HepG2 (cell line): ENCODE data around the gene HP1BP3. TPM values are rescaled to one million over a fixed set of nuclear protein-coding genes. Genes with fewer than 3 reads are reported as not detected.
A peak's percentile ranks its signal among the peaks of the same experiment; 100 is the strongest.

Experiments
- CBX5 ChIP-seq: sonication (generic); formaldehyde crosslinking; IDR thresholded peaks from 2 replicates; pipeline ENCODE4 v1.4.0; 2020; ENCODE audit warnings: missing genetic modification reagents, borderline replicate concordance
- FOSL1 ChIP-seq: sonication (generic); formaldehyde crosslinking; IDR thresholded peaks from 2 replicates; pipeline ENCODE4 v1.9.0; 2021; ENCODE audit warnings: missing genetic modification reagents, borderline replicate concordance
- HMGXB3 ChIP-seq: sonication (generic); formaldehyde crosslinking; IDR thresholded peaks from 2 replicates; pipeline ENCODE4 v1.4.0; 2020; ENCODE audit warnings: missing genetic modification reagents, borderline replicate concordance
- MED13 ChIP-seq: sonication (generic); formaldehyde crosslinking; IDR thresholded peaks from 2 replicates; pipeline ENCODE4 v1.5.0; 2020; ENCODE audit warnings: missing genetic modification reagents
- NCOA2 ChIP-seq: sonication (generic); formaldehyde crosslinking; IDR thresholded peaks from 2 replicates; pipeline ENCODE4 v1.8.0; 2022; ENCODE audit warnings: inconsistent platforms
- POLR2AphosphoS5 ChIP-seq: IDR thresholded peaks from 2 replicates; pipeline ENCODE4 v1.6.1; 2012; ENCODE audit warnings: low read depth, low read length
- PTBP1 ChIP-seq: fragments of 200-400 bp; formaldehyde crosslinking; IDR thresholded peaks from 2 replicates; pipeline ENCODE4 v1.6.1; 2018; ENCODE audit warnings: low read length, low read depth; ENCODE audit not compliant: poor library complexity, severe bottlenecking
- REL ChIP-seq: sonication (generic); formaldehyde crosslinking; conservative IDR thresholded peaks from 2 replicates; pipeline ENCODE4 v1.8.0; 2022; ENCODE audit warnings: mild to moderate bottlenecking, missing genetic modification reagents, moderate library complexity
- SNAPC2 ChIP-seq: sonication (generic); formaldehyde crosslinking; IDR thresholded peaks from 2 replicates; pipeline ENCODE4 v1.8.1; 2022; ENCODE audit warnings: mild to moderate bottlenecking, missing genetic modification reagents
- TFAP4 ChIP-seq: sonication (generic); IDR thresholded peaks from 2 replicates; pipeline ENCODE4 v1.6.1; 2016; ENCODE audit warnings: low read depth, borderline replicate concordance
- TFE3 ChIP-seq: IDR thresholded peaks from 2 replicates; pipeline ENCODE4 v1.6.1; 2016
- ZBTB2 ChIP-seq: sonication (generic); formaldehyde crosslinking; IDR thresholded peaks from 2 replicates; pipeline ENCODE4 v1.8.0; 2022; ENCODE audit warnings: low read depth, missing genetic modification reagents
- ZNF276 ChIP-seq: sonication (generic); formaldehyde crosslinking; IDR thresholded peaks from 2 replicates; pipeline ENCODE4 v1.4.0; 2020; ENCODE audit warnings: mild to moderate bottlenecking, low read depth, missing genetic modification reagents
- ZNF33A ChIP-seq: sonication (generic); formaldehyde crosslinking; IDR thresholded peaks from 2 replicates; pipeline ENCODE4 v1.5.1; 2020; ENCODE audit warnings: missing genetic modification reagents, mild to moderate bottlenecking, moderate library complexity, borderline replicate concordance
- ZNF34 ChIP-seq: sonication (generic); formaldehyde crosslinking; IDR thresholded peaks from 2 replicates; pipeline ENCODE4 v1.4.0; 2020; ENCODE audit warnings: mild to moderate bottlenecking, missing genetic modification reagents, borderline replicate concordance
- ZNF580 ChIP-seq: IDR thresholded peaks from 2 replicates; pipeline ENCODE4 v1.6.1; 2016; ENCODE audit warnings: low read depth, borderline replicate concordance
- ZNF629 ChIP-seq: sonication (generic); formaldehyde crosslinking; conservative IDR thresholded peaks from 2 replicates; pipeline ENCODE4 v1.5.0; 2020; ENCODE audit warnings: missing genetic modification reagents
- ZNF761 ChIP-seq: sonication (generic); formaldehyde crosslinking; conservative IDR thresholded peaks from 2 replicates; pipeline ENCODE4 v1.4.0; 2020; ENCODE audit warnings: mild to moderate bottlenecking, missing genetic modification reagents
- polyA plus RNA-seq, 8 experiments: library from polyadenylated mRNA; depleted of rRNA in 3 of 8; stranded (reverse) in 7 of 8; unstranded in 1 of 8; fragments of >200 nt; fragmentation: Illumina TruSeq in 4 of 8; extraction: Trizol in 4 of 8; gene quantifications; 2 replicates each; pipeline versions ENCODE4 v1.2.1 to v1.2.3, GENCODE V29; 2011 to 2016; ENCODE audit warnings: low read depth in 4 of 8, missing spikeins in 1 of 8, mixed read lengths in 1 of 8; ENCODE audit not compliant: insufficient read depth in 1 of 8
- total RNA-seq, 5 experiments: library from RNA; depleted of rRNA; stranded (reverse); fragments of >200 nt; fragmentation: Illumina TruSeq; extraction: Trizol; gene quantifications; 2 replicates each; pipeline ENCODE4 v1.2.3, GENCODE V29; 2016; ENCODE audit warnings: low read depth in 1 of 5

HP1BP3 gene
- total and polyA plus RNA-seq, 2 of the 13 experiments (the other 11 are each of a cell fraction or from before 2014, with no cell fraction given): 98.5 to 137 TPM

- TF ChIP-seq TFE3 (CRISPR knock-in tag) (no peak), PTBP1 (no peak), REL (no peak), HMGXB3 (no peak), TFAP4 (peak; percentile 16; the same call in 1 of the 2 replicates), NCOA2 (CRISPR knock-in tag) (no peak; the same call in 1 of the 2 replicates), CBX5 (CRISPR knock-in tag) (no peak), ZNF33A (CRISPR knock-in tag) (no peak), ZNF580 (CRISPR knock-in tag) (0 out of 2 replicates have a peak, but pooled peaks have one; percentile 39), SNAPC2 (CRISPR knock-in tag) (peak; percentile 80), ZNF761 (CRISPR knock-in tag) (no peak), ZNF276 (no peak), FOSL1 (CRISPR knock-in tag) (peak; percentile 35; the same call in 1 of the 2 replicates), POLR2AphosphoS5 (peak; percentile 66), ZNF34 (no peak), ZNF629 (no peak), MED13 (CRISPR knock-in tag) (peak; percentile 72), ZBTB2 (peak; percentile 85)
These were observed 666 bp downstream of the HP1BP3 start (continued) for GRCh38 chr1:20786253-20787028.
